CD4-positive, alpha-beta T cell treated with Interleukin-17A for 1 hour (primary cell): Measurements from ENCODE around the gene RCOR1.
"Not testable (repeated sequence)": the region's sequence is repeated elsewhere in the genome, so short reads cannot be mapped to it uniquely, and the experiment has no call there.

Experiments
- DNase-seq: peaks from one replicate; pipeline ENCODE4 v3.0.0-alpha.2; 2020

The RCOR1 gene

GRCh38 chr14:102571478-102572042 lies 20.9 kb upstream of the RCOR1 start:
- DNase-seq, result no peak

DNA sequence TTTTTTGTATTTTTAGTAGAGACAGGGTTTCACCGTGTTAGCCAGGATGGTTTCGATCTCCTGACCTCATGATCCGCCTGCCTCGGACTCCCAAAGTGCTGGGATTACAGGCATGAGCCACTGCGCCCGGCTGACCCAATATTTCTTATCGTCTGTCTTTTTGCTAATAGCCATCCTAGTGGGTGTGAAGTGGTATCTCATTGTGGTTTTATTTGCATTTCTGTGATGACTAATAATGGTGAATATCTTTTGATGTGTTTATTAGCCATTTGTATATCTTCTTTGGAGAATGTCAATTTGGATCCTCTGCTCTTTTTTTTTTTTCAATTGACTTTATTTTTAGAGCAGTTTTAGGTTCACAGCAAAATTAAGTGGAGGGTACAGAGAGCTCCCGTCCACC lies 19.3 kb upstream of the RCOR1 start:
- DNase-seq, result not testable (repeated sequence)

DNA sequence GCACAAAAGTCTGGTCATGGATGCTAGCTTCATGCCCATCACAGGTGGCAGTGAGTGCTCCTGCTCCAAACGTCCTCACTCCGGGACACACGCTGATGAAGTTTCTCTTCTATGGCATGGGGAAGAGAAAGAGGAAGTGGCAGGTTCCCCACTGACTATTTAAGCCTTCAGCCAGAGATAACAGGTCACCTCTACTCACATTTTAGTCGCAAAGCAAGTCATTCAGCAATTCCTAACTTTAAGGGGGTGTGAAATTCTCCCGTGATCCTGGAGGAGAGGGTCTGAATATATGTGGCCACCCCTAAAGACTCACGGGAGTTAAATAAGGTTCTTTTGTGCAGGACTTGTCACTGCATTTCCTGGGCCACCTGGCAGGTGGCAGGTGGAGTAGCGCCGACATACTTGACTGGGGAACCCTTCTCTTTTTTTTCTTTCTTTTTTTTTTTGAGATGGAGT lies 18.8 kb upstream of the RCOR1 start:
- no peak for DNase-seq

GRCh38 chr14:102574281-102575159 lies 17.9 kb upstream of the RCOR1 start:
- no peak for DNase-seq

DNA sequence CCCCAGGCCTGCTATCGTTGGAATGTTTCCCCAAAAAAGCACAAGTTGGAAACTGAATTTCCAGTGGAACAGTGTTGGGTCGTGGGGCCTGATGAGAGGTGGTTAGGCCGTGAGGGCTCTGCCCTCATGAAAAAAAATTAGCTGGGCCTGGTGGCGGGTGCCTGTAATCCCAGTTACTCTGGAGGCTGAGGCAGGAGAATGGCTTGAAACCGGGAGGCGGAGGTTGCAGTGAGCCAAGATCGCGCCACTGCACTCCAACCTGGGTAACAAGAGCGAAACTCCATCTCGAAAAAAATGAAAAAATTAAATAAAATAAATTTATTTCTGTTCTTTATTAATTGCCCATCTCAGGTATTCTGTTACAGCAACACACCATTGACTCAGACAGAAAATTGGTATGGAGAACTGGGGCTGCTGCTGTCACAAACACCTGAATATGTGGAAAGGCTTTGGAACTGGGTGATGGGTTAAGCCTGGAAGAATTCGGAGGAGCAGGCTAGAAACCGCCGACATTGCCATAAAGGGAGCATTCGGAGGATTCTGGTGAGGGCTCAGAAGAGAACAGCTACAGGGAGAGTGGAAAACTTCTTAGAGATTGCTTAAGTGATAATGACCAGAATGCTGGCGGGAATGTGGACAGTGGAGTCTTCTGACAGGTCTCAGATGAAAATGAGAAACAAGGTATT lies 17.1 kb upstream of the RCOR1 start:
- no peak for DNase-seq

GRCh38 chr14:102575846-102576428 lies 16.5 kb upstream of the RCOR1 start:
- not testable (repeated sequence) for DNase-seq

DNA sequence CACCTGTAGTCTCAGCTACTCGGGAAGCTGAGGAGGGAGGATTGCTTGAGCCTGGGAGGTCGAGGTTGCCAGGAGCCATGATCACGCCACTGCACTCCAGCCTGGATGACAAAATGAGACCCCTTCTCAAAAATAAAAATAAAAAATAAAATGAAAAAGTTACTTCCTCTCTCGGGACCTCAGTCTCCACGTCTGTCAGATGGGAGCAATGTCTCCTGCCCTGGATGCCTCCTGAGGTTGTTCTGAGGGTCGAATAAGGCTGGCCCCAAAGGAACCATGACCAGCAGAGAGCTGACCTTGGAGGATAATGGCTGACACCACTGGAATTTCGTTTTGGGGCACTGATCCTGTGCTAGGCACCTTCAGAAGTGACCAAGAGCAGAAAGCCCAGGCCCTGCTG lies 13.6 kb upstream of the RCOR1 start:
- no peak for DNase-seq

GRCh38 chr14:102579696-102580549 lies 12.5 kb upstream of the RCOR1 start:
- no peak for DNase-seq

DNA sequence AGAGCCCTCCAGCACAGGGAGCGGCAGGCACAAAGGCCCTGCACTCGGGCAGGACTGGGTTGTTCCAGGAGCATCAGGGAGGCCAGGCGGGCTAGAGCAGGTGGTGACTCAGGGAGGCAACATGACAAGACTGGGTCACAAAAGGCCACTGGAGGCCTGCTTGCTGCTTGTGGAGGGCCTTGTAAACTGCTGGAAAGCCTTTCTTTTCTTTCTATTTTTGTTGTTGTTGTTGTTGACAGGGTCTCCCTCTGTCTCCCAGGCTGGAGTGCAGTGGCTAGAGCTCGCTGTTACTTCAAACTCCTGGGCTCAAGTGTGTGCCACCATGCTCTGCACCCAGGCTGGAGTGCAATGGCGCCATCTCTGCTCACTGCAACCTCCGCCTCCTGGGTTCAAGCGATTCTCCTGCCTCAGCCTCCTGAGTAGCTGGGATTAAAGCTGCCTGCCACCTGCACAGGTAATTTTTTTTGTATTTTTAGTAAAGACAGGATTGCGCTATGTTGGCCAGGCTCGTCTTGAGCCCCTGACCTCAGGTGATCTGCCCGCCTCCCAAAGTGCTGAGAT lies 11.8 kb upstream of the RCOR1 start:
- DNase-seq, result no peak

- no peak for DNase-seq
Measured at GRCh38 chr14:102581193-102581592, 11.3 kb upstream of the RCOR1 start.

DNA sequence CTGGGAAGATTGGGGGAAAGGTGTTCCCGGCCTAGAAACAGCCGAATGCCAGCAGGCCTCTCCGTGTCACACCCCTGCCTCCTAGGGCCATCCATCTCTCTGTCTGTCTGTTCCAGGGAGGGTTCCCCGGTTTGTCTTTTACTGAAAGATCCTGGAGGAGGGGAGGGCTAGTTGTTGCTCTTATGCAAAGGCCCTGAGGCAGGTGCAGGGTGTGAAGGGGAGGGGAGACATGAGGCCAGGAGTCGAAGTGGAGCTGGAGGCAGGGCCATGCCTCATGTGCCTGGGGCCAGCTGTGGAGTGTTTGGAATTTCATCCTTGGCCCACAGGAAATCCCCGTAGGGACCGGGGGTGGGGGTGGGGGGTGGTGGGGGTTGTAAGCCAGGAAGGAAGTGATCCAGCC lies 8.7 kb upstream of the RCOR1 start:
- no peak for DNase-seq

DNA sequence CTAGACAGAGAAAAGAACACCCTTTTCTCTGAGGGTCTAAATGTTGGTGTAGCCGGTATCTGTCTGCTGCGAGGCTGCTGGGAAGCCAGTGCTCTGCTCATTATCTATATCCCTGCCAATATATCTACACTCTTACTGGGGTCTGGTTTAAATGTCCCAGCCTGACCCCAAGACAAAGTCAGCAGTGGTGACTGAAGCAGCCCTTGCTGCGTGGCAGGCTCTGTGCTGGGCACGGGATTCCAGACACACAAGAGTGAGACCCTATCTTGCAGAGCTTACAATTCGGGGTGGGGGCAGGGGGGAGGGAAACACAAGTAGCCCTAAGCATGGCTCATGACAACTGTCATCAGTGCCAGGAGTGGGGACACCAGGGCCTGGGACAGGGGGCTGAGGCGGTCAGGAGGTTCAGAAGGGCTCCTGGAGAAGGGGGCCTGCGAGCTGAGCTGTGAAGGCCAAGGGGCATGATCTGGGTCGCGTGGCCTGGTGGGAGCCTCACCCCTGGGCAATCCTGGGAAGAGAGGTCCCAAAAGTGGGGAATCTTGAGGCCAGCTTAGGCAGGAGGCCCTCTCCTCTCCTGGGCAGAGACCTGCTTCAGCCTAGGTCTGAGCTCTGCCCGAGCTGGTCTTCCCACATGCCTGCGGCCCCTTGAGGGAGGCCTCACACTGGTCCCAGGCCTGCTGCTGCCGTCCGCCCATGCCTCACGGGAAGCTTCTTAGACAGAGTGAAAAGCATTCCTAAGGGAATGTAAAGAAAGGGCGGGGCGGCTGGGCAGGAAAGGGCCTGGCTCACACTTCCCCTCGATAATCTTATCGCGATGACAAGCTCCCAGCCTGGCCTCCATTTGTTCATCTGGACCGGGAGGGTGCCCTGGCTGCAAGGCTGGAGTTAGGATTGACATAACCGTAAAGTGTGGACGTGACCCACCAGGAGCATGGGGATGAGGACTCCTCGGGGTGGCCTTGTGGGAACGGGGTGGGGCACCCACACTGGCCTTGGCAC lies 7.3 kb upstream of the RCOR1 start:
- no peak for DNase-seq

- no peak for DNase-seq
Measured at GRCh38 chr14:102586420-102587104, 5.9 kb upstream of the RCOR1 start.

- no peak for DNase-seq
Measured at GRCh38 chr14:102588821-102589220, 3.6 kb upstream of the RCOR1 start.

DNA sequence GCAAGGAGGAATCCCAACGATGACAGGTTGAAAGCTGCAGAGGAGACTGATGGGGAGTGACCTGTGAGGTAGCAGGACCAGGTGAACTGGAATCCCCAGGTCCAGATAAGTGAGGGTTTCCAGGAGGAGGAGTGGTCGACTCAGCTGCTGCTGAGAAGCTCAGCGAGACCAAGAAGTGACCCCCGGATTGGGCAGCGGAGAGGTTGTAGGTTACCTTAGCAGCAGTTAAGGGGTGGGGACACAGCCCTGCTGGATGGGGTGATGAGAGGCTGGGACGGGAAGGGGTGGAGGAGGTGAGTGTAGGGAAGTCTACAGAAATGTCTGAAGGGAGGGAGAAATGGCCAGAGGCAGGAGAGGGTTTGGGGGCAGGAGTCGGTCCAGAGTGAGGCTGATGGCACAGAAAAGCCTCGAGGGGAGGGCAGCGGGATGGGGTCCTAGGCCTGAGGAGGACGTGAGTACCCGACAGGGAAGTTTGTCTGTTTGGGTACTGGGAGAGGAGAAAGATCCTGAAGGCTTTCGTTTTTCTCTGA lies 2.6 kb upstream of the RCOR1 start:
- DNase-seq, result no peak

- DNase-seq, result no peak
Measured at GRCh38 chr14:102590667-102591099, 1.8 kb upstream of the RCOR1 start.

GRCh38 chr14:102591372-102591943 lies 991 bp upstream of the RCOR1 start:
- DNase-seq, result no peak

GRCh38 chr14:102592763-102593060 lies 263 bp downstream of the RCOR1 start:
- no peak for DNase-seq

- DNase-seq, result peak; percentile 64
Measured at GRCh38 chr14:102593061-102593824, 794 bp downstream of the RCOR1 start.
